Skeletal muscle tissue (tissue), 4 donors: Measurements from ENCODE around the gene H2AZ1. TPM values are rescaled to one million over a fixed set of nuclear protein-coding genes. Genes with fewer than 3 reads are reported as not detected.
"Not testable (repeated sequence)": the region's sequence is repeated elsewhere in the genome, so short reads cannot be mapped to it uniquely, and the experiment has no call there.

Source experiments
- H3K27ac ChIP-seq: one replicate; pipeline ENCODE4 v1.7.0; 2013; ENCODE audit warnings: mild to moderate bottlenecking, low read depth, low read length, inconsistent platforms
- H3K27me3 ChIP-seq, 3 donors: one replicate each; pipeline ENCODE4 v1.7.0; 2013; ENCODE audit warnings: low read length in 3 of 3; ENCODE audit not compliant: control insufficient read depth in 3 of 3, insufficient read depth in 3 of 3
- H3K36me3 ChIP-seq, 3 donors: one replicate each; pipeline ENCODE4 v1.7.0; 2013; ENCODE audit warnings: low read length in 3 of 3; ENCODE audit not compliant: control insufficient read depth in 3 of 3, insufficient read depth in 3 of 3
- H3K4me1 ChIP-seq, 3 donors: one replicate each; pipeline ENCODE4 v1.7.0; 2013; ENCODE audit warnings: low read length in 3 of 3, mild to moderate bottlenecking in 3 of 3; ENCODE audit not compliant: control insufficient read depth in 3 of 3, insufficient read depth in 3 of 3
- H3K4me3 ChIP-seq, 3 donors: one replicate each; pipeline ENCODE4 v1.7.0; 2013; ENCODE audit warnings: low read length in 3 of 3
- H3K9ac ChIP-seq, 3 donors: one replicate each; pipeline ENCODE4 v1.7.0; 2013; ENCODE audit warnings: low read length in 3 of 3, mild to moderate bottlenecking in 3 of 3, moderate library complexity in 2 of 3, low read depth in 1 of 3
- H3K9me3 ChIP-seq, 3 donors: one replicate each; pipeline ENCODE4 v1.7.0; 2013; ENCODE audit warnings: low read length in 3 of 3; ENCODE audit not compliant: control insufficient read depth in 3 of 3
- total RNA-seq: library from RNA; depleted of rRNA; stranded (reverse); fragments of >200 nt; gene quantifications from one replicate; pipeline ENCODE4 v1.2.3, GENCODE V29; 2014
- donor health status: Osteomylitis.

The H2AZ1 gene
- total RNA-seq, 1 donor from 2014 or later: 124 TPM

DNA sequence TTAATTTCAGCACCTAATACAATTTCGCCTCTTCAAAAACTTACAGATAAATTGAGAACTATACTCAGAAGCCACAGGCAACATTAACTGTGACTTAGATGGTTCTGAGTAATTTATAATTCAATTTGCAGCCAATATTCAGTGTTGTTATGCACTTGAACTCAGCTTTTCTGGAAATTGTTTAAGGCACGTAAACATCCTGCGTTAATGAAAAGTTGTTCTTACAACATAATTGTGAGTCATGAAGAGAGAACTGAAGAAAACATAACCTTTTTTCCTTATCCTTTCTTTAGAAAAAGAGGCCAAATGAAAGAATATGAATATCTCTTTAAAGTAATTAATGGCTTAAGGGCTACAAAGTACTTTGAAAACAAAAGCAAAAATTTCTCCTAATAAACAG is 16.6 kb upstream of the H2AZ1 start:
- Histone ChIP-seq H3K9ac (no peak overlapping the region), H3K36me3 (no peaks in the 10 kb centered on the region), H3K27ac (no peak overlapping the region), H3K4me3 (no peak overlapping the region), H3K27me3 (no peaks in the 10 kb centered on the region), H3K9me3 (no peaks in the 10 kb centered on the region), H3K4me1 (no peaks in the 10 kb centered on the region)

DNA sequence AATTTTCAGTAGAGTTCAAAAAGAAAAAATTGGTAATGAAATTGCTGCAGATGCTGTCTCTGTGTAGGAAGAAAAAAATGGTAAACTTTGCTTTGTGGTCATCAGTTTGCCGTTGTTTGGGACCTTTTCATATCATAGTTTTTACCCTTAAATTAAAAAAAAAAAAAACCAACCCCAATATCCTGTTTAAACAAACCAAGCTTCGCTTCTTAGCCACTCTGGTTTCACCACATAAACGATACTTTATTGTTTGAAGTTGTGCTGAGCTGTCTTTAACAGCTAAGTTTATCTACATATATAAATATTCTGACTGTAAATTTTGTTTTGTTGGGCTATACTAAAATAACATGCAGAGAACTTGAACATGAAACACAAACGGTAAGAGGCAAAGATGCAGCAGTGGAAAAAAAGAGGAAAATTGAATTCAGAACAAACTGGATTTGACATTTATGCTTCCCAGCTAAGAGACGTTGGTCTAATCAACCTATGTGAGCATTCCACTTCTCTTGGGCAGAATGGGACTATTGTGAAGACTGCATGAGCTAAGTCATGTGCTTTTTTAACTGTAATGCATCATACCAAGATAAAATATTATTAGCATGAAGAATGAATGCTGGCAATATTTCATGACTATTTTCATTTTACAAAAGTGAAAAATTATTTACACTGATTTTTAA is 15.7 kb upstream of the H2AZ1 start:
- no peaks in the 10 kb centered on the region for H3K36me3 ChIP-seq
- no peaks in the 10 kb centered on the region for H3K27me3 ChIP-seq
- H3K9me3 ChIP-seq: no peaks in the 10 kb centered on the region
- no peak overlapping the region for H3K4me3 ChIP-seq
- no peak overlapping the region for H3K27ac ChIP-seq
- no peak overlapping the region for H3K9ac ChIP-seq
- H3K4me1 ChIP-seq: no peaks in the 10 kb centered on the region

DNA sequence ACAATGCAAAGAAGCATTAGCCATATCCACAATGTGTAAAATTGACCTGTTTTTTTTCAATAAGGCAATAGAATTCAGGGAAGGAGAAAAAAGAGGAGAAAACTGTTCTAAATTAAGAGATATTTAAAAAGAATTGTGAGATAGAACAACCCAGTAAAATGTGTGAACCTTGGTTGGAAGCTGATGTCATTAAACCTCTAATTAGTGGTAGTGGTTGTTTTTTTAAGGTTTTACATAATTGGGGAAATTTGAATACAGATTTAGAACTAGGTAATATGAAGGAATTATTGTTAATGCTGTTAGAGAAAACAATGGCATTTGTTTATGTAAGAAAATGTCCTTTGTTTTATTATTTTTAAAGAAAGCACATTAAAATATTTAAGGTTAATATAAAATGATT is 15.1 kb upstream of the H2AZ1 start:
- Histone ChIP-seq H3K27me3 (no peaks in the 10 kb centered on the region), H3K4me3 (no peak overlapping the region), H3K27ac (no peak overlapping the region), H3K9me3 (no peaks in the 10 kb centered on the region), H3K4me1 (no peaks in the 10 kb centered on the region), H3K9ac (no peak overlapping the region), H3K36me3 (no peaks in the 10 kb centered on the region)

DNA sequence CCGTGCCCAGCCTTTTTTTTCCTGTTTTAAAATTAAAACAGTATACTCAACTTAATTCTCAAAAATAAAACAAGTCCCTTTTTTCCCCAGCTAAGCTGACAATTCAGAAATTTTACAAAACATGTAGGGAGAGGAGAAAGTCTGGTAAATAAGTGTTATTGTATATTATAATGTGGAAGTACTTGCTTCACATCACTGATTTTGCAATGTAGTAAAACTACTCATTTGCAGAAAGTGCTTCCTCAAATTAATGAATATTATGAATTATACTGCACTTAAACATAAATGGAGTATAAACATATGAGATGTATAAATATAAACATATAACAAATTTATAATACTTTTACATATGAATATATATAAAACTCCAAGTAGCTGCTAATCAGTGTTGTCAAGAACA is 11.6 kb upstream of the H2AZ1 start:
- no peaks in the 10 kb centered on the region for H3K9me3 ChIP-seq
- H3K27me3 ChIP-seq: no peaks in the 10 kb centered on the region
- H3K27ac ChIP-seq: no peak overlapping the region

DNA sequence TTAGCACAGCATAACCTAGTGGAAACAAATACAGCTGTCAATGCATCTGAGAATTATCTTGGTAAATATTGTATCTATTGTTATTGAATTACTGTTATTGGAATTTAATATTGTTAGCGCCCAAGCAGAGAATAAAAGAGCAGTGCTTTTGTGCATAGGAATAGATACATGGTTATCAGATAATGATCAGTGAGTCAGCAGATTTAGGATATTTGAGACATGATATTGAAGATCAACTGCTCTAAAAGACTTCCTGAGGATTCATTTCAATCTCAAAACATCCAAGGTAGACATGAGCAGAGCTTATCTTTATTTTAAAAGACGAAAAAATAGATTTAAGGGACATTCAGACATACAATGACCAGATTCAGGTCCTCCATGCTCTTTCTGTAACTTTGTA is 10.6 kb upstream of the H2AZ1 start:
- Histone ChIP-seq H3K4me1 (no peaks in the 10 kb centered on the region), H3K27me3 (no peaks in the 10 kb centered on the region), H3K9ac (no peak overlapping the region), H3K27ac (no peak overlapping the region), H3K9me3 (no peaks in the 10 kb centered on the region), H3K4me3 (no peak overlapping the region), H3K36me3 (no peaks in the 10 kb centered on the region)

More for the DNA sequence above, 11.6 kb upstream of the H2AZ1 start:
- Histone ChIP-seq H3K4me1 (no peaks in the 10 kb centered on the region), H3K4me3 (no peak overlapping the region), H3K9ac (no peak overlapping the region), H3K36me3 (no peaks in the 10 kb centered on the region)

DNA sequence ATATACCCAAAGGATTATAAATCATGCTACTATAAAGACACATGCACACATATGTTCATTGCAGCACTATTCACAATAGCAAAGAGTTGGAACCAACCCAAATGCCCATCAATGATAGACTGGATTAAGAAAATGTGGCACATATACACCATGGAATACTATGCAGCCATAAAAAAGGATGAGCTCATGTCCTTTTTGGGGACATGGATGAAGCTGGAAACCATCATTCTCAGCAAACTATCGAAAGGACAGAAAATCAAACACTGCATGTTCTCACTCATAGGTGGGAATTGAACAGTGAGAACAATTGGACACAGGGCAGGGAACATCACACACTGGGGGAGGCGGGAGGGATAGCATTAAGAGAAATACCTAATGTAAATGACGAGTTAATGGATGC is 8.1 kb upstream of the H2AZ1 start:
- not testable (repeated sequence) for H3K4me3 ChIP-seq, H3K9me3 ChIP-seq, H3K4me1 ChIP-seq, H3K27ac ChIP-seq, H3K27me3 ChIP-seq, H3K36me3 ChIP-seq, H3K9ac ChIP-seq

DNA sequence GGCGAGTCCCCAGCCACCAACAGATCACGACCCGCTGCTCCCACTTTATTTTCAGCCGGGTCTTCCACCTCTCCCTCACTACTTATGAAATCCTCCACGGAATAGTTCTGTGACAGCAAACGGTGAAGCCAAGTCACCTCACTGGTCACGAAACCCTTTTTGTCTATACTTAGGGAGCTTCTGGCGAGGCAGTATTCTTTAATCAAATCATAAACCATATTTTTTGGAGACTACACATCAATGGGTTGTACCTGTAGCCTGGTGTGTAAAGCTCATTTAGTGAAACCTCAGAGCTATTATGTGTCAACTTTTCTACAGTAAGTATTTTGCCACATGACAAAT is 809 bp upstream of the H2AZ1 start:
- H3K27ac ChIP-seq: peak overlapping the region; percentile 90
- H3K4me1 ChIP-seq: peaks cover 9 to 25% (median 11%) of the 10 kb centered on the region in 3 donors
- H3K27me3 ChIP-seq: no peaks in the 10 kb centered on the region
- peak overlapping the region; percentile 89 to 94 (median 89) for H3K9ac ChIP-seq
- no peaks in the 10 kb centered on the region for H3K36me3 ChIP-seq
- peak overlapping the region; percentile 80 to 90 (median 87) for H3K4me3 ChIP-seq
- no peaks in the 10 kb centered on the region for H3K9me3 ChIP-seq

DNA sequence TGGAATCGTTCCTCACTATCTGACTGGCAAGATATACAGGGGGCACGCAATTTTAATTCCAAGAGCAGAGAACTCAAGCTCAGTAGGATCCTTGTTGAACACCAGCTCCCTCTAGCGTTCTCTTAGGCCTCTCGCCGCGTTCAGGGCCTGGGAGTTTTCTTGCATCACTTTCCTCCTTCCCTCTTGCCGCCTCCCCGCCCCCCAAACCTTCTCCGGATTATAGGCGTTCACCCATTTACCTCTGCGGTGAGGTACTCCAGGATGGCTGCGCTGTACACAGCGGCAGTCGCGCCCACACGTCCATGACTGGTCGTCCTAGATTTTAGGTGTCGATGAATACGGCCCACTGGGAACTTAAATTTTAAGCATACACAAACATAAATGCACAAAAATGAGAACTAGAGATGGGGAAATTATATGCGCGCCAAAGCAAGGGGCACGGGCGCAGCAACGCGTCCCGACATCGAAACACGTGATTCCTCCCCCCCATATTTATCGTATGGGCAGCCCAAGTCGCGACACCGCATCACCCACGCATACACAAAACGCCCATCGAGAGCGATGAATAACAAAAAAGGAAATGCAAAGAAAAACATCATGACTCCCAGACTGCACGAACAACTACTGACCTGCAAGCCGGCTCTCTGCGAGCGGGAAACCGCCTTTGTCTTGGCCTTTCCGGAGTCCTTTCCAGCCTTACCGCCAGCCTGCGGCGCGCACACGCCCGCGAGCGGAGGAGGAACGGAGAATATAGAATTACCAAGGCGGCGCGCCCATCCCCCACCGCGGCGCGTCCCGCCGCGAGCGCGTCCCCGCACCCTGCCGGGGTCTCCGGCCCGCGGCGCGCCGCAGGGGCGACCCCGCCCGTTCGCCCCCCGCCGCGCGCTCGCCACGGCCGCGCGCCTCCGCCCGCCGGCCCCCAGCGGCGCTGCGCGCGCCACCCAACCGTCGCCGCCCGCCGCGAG is 759 bp downstream of the H2AZ1 start:
- H3K4me1 ChIP-seq: peaks cover 14 to 33% (median 21%) of the 10 kb centered on the region in 3 donors

DNA sequence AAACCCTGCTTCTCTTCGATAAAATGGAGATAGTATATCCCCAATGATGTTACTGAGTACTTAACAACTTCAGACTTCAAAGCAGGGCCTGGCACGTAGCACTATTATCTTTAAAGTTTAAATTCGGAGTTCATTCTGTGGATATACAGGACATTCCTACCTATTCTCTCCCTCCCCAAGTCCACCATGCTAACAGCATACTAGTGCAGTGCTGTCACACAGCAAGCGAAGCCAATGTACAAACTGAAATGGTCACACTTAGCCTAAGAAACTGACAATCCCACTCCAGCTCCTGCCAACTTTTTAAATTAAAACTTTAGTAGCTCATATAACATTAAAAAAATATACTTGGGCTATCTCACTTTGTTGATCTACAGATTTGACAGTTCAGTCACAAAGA is 2.5 kb downstream of the H2AZ1 start:
- no peak overlapping the region for H3K4me3 ChIP-seq
- H3K9me3 ChIP-seq: no peaks in the 10 kb centered on the region
- peaks cover 16 to 33% (median 21%) of the 10 kb centered on the region in 3 donors for H3K4me1 ChIP-seq
- H3K27me3 ChIP-seq: no peaks in the 10 kb centered on the region
- H3K9ac ChIP-seq: peak overlapping the region in 1 of 3 donors; percentile 81
- H3K36me3 ChIP-seq: no peaks in the 10 kb centered on the region
- H3K27ac ChIP-seq: no peak overlapping the region

More for the DNA sequence above, 759 bp downstream of the H2AZ1 start:
- H3K27me3 ChIP-seq: no peaks in the 10 kb centered on the region
- H3K9me3 ChIP-seq: no peaks in the 10 kb centered on the region
- no peaks in the 10 kb centered on the region for H3K36me3 ChIP-seq
- peak overlapping the region; percentile 83 to 96 (median 93) for H3K4me3 ChIP-seq
- H3K9ac ChIP-seq: peak overlapping the region; percentile 84 to 93 (median 92)
- peak overlapping the region; percentile 78 for H3K27ac ChIP-seq

DNA sequence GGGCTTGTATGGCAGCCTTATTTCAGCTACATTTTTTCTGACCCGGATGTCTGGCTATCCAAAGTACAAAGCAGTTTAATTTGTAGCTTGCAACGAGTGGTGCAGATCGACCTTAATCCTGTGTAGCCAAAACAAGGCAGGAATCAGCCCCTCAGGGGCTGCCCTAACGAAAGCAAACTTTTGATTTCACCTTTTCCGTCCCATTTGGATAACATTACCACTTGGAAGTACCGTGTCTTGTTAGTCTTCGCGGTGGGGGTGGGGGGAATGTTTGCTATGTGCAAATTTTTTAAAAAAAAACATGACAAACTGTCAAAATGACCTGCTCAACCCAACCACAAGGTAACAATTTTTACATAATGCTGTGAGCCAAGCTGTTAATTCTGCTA is 2.9 kb downstream of the H2AZ1 start:
- Histone ChIP-seq H3K27ac (peak overlapping the region; percentile 84), H3K36me3 (no peaks in the 10 kb centered on the region), H3K4me1 (peaks cover 16 to 33% (median 21%) of the 10 kb centered on the region in 3 donors), H3K27me3 (no peaks in the 10 kb centered on the region), H3K9ac (peak overlapping the region; percentile 79 to 82 (median 81)), H3K9me3 (no peaks in the 10 kb centered on the region), H3K4me3 (peak overlapping the region; percentile 71 to 86 (median 79))
